HG03097 (cell line): Measurements from ENCODE around the gene DAAM1.

Experiments used
- ATAC-seq: cut with Tn5 transposase; IDR thresholded peaks from one replicate; pipeline ENCODE4 v1.9.1; 2021; ENCODE audit not compliant: unreplicated experiment, low FRiP score

DAAM1 gene

GRCh38 chr14:59281609-59282377, 93.3 kb downstream of the DAAM1 start:
- no peak for ATAC-seq

DNA sequence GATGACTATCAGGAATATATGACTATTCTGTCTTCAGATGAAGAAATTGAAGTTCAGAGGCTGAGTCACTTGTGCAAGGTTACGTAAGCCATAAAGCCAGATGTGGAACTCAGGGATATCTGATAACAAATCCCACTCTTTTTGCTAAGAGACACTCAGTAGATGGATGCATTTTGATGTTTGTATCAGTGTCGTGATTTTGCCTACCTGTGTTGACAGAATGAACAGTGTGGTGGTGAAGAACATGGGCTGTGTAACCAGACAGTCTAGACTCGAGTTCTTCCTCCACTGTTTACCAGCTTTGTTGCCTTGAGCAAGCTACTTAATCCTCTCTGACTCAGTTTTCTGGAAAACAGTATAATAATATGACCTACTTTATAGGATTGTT, 93.9 kb downstream of the DAAM1 start:
- no peak for ATAC-seq

DNA sequence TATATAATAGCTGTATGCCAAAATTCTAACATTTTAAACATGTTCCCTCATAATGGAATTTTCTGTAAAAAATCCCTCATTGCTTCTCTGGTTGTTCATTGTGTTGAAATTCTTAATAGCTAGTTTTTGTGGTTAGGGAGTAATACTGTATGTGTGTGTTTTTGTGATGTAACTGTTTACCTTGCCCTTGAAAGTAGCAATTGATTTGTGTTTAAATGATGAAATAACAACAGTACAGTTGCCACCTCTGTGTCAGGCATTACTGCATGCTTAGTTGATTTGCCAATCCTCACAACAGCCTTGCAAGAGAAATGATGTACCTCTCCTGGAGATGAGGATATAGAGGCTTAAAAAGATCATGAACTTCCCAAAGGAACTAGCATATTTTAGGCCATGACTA, 94.9 kb downstream of the DAAM1 start:
- no peak for ATAC-seq

DNA sequence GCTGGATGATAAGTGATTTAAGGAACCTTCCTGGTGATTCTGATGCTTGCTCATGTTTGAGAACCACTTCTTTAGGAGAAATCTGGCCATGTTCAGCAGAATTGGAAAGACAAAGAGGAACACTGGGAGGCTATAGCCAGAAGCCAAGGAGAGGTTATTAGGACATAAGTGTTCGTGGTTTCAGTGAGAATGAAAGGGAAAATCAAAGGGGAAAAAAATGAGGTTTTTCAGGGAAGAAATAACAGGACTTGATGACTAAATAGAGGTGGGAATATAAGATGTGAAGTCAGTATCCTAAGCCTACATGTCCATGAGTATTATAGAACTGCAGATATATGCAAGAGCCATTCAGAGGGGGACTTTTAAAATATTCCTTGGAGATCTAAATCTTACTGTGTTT, 95.6 kb downstream of the DAAM1 start:
- no peak for ATAC-seq

- ATAC-seq = no peak
Observed at GRCh38 chr14:59292028-59292427, 103.6 kb downstream of the DAAM1 start.

DNA sequence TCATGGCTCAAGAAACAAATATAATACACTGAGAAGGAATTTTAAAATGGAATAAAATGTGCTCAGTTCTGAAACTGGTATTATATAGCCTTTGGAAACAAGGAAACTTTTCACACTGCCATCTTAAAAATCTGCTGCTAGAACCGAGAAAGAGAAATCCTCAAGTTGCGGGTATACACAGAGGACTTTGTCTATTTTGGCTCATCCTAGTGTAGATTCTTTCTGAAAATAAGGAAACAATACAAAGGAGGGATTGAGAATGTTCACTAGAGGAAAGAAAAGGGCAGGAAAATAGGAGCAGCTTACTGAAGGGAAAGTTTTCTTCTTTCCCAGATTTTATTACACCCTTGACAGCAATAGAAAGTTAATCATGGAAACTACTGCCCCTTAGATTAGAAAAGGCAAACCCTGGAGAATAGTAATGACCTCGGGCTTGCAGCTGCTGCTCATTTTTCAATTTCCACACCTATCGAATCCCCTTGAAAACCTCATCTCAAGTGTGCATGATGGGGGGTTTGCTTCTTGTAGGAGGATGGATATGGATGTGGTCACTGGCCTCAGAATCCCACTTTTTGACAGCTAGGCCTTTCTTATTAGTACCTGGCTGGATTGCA, 104.6 kb downstream of the DAAM1 start:
- no peak for ATAC-seq

GRCh38 chr14:59293935-59294661, 105.6 kb downstream of the DAAM1 start:
- no peak for ATAC-seq

DNA sequence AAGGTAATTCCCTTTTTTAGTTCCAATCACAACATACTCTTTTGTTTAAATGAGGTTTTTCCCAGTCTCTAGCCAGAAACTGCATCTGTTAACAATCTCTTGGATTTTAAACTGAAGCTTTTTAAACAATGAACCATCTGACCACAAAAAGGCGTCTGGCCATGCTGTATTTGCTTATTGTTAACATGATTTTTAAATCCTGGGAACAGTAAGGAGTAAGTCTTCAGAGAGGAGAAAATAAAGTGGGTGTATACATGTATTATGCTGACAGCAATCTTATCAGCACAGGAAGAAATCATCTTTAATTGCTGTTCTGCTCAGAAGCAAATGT, 106.2 kb downstream of the DAAM1 start:
- ATAC-seq = no peak

DNA sequence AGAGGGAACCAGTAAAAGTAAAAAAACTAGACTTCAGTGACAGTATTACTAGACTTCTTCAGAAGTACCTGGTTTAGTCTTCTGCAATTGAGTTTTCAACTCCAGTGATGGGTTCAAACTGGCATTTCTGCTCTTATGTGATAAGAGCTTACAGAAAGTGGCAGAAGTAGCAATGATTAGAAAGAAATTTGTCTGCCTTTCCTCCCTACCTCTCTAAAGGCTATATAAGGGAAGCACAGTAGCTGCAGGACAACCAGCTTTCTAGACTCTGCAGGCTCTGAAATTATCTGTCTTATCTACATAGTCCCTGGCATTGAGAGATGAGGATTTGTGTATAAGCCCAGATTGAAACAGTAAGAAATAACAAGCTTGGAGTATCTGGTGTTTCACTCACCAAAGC, 107.5 kb downstream of the DAAM1 start:
- ATAC-seq = no peak

DNA sequence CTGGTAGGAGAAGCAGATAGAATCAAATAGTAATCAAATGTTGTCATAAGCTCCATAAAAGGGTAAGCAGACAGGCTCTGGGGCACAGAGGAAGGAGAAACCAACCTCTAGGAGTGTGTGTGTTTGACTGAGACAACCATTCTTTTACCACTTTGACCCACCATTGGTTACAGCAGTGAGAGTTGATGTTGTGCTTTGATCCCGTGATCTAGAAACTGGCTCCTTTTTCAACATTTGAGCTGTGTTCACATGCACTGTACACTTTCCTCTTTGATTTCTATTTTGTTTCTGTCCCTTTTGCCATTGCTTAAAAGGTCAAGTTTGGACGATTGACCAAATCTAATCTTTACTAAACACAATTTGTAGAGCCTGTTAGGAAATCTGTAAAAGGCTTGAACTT, 108.0 kb downstream of the DAAM1 start:
- no peak for ATAC-seq

- ATAC-seq = no peak
Observed at GRCh38 chr14:59297071-59297776, 108.8 kb downstream of the DAAM1 start.

GRCh38 chr14:59299731-59300130, 111.3 kb downstream of the DAAM1 start:
- no peak for ATAC-seq

DNA sequence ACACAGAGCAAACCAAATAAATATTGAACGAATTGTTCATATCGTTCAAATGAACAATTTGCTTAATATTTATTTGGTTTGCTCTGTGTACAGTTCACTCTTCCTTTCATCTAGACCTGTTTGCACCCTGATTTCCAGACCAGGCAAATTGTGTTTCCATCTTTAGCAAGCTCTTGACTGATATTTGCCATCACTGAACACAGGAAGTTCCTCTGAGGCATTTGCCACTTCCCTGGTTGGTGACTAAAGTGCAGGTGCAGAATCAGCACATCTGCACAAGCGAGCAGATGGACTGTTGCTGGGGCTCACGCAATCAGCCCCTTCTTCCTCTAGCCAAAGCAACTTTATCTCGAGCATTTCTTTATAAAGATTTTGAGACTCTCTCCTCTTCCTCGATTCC, 112.9 kb downstream of the DAAM1 start:
- ATAC-seq = peak; percentile 79

DNA sequence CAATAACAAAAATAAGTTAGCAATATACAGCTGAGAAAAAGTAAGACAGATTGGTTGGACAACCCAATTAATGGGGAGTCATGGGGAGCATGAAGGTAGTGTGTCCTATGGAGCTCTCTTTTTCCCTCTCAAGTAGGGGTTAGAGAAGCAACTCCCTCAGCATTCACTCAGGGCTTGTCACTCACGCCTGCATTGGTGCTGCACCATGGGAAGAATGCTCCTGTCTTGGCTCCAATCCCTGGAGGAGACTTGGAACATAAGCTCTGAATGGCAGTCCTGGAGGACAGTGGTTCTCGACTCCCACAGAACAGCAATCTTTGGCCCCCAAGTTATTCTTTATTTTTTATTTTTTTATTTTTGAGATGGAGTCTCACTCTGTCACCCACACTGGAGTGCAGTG, 113.8 kb downstream of the DAAM1 start:
- ATAC-seq = no peak

- ATAC-seq = no peak
Observed at GRCh38 chr14:59303216-59303615, 114.7 kb downstream of the DAAM1 start.

DNA sequence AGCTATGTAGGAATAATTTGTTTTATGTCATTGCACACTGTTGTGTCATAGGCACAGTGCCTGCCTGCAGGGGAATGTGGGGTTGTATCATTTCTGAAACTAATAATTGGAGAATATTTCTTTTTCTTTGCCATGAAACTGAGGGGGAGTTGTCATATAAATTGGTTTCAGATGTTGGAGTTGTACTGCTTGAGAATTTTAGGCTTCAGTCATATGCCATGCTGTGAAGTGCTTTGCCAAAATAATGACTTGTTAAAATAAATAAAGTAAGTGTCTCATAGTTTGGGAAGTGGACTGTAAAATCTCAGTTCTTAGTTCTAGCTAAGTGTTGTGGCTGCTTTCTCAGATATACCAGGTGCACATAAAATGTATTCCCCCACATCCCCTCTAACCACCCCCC, 116.8 kb downstream of the DAAM1 start:
- ATAC-seq = no peak

GRCh38 chr14:59305836-59306555, 117.5 kb downstream of the DAAM1 start:
- no peak for ATAC-seq

- no peak for ATAC-seq
Observed at GRCh38 chr14:59306775-59307174, 118.3 kb downstream of the DAAM1 start.

DNA sequence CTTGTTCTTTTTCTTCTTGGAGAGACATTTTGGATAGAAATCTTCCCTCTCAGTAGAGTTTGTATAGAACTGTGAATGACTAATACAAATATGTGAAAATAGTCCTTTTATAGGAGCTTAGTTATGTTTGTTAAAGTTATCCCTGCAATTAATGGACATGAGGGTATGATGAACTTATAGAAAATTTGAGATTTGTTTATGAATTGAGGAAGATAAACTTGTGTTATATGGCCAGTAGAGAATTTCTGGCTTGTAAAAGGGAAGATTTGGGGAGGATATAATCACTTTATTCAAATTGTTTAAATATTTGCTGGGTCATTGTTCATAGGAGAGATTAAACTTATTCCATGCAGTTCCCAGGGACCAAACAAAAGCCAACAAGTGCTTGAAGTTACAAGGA, 119.6 kb downstream of the DAAM1 start:
- no peak for ATAC-seq

GRCh38 chr14:59308673-59309072, 120.2 kb downstream of the DAAM1 start:
- ATAC-seq = no peak
